Hindlimb muscle (tissue), 1 donor: ENCODE data around the gene USP5. TPM values are rescaled to one million over a fixed set of nuclear protein-coding genes. Genes with fewer than 3 reads are reported as not detected.
A peak's percentile ranks its signal among the peaks of the same experiment; 100 is the strongest.
"Not testable (repeated sequence)": the region's sequence is repeated elsewhere in the genome, so short reads cannot be mapped to it uniquely, and the experiment has no call there.

ENCODE experiments used
- DNase-seq: peaks from one replicate; pipeline ENCODE4 v3.0.0-alpha.2; 2013
- polyA plus RNA-seq: library from polyadenylated mRNA; unstranded; fragments of 120-200 nt; gene quantifications from one replicate; pipeline ENCODE4 v1.2.1, GENCODE V29; 2013; ENCODE audit not compliant: insufficient read length

Gene USP5
- polyA plus RNA-seq, 1 donor, result 66.9 TPM

GRCh38 chr12:6890789-6891645, 39.1 kb downstream of the USP5 start:
- DNase-seq, result peak; percentile 99

GRCh38 chr12:6891646-6892001, 39.7 kb downstream of the USP5 start:
- DNase-seq, result no peak

- not testable (repeated sequence) for DNase-seq
Observed at GRCh38 chr12:6892683-6893082, 40.7 kb downstream of the USP5 start.

- DNase-seq, result no peak
Observed at GRCh38 chr12:6894321-6894720, 42.4 kb downstream of the USP5 start.

GRCh38 chr12:6896846-6897435, 45.0 kb downstream of the USP5 start:
- DNase-seq, result no peak

- no peak for DNase-seq
Observed at GRCh38 chr12:6899427-6899826, 47.5 kb downstream of the USP5 start.

GRCh38 chr12:6899837-6900519, 48.0 kb downstream of the USP5 start:
- DNase-seq, result no peak

GRCh38 chr12:6902448-6902847, 50.5 kb downstream of the USP5 start:
- DNase-seq, result no peak

GRCh38 chr12:6903722-6904121, 51.8 kb downstream of the USP5 start:
- DNase-seq, result no peak

GRCh38 chr12:6904280-6905276, 52.6 kb downstream of the USP5 start, which contains the start of gene LRRC23:
LRRC23 (plus strand) TSS chr12:6904822; CDS start chr12:6905634, 812 bp downstream.
- peak; percentile 97 for DNase-seq

- DNase-seq, result no peak
Observed at GRCh38 chr12:6905414-6906040, 53.6 kb downstream of the USP5 start.

GRCh38 chr12:6908141-6908540, 56.2 kb downstream of the USP5 start:
- not testable (repeated sequence) for DNase-seq

GRCh38 chr12:6909421-6910145, 57.6 kb downstream of the USP5 start:
- no peak for DNase-seq

- DNase-seq, result no peak
Observed at GRCh38 chr12:6912164-6912935, 60.4 kb downstream of the USP5 start.

- no peak for DNase-seq
Observed at GRCh38 chr12:6914246-6914946, 62.4 kb downstream of the USP5 start, which contains the start of gene ENO2. ENO2 (plus strand) TSS chr12:6914580; CDS start chr12:6915833, 1,253 bp downstream.

- DNase-seq, result no peak
Observed at GRCh38 chr12:6914947-6915788, 63.2 kb downstream of the USP5 start.

- DNase-seq, result no peak
Observed at GRCh38 chr12:6915789-6916285, 63.9 kb downstream of the USP5 start.
